ENCODE measurements around the gene LHX1.

DNA sequence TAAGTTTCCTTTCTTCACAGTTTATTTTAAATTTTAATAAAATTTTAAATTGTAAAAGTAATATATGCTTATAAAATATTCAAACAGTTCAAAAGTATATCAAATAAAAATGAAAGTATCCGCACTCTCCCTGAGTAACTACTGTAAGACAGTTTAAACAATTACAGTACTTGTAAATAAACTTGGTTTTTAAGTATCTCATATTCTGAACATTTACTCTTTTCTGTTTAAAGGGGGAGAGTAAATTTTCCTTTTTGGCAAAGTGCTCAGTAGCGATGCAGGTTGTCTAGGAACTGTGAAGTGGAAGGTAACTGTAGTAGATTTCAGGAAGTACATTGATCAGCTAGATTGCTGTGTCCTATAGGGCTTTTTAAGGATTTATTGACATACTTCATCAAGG, 40.3 kb downstream of the LHX1 start:
- no peak for TF ChIP-seq EZH2phosphoT487 (IDR thresholded peaks at IDR 0.05; ENCODE audit: borderline replicate concordance, low read depth)
- no peak for TF ChIP-seq CTCF (IDR thresholded peaks at IDR 0.05)
